GM23338 (cell line): ENCODE results near the gene CSDE1. TPM values are rescaled to one million over a fixed set of nuclear protein-coding genes. Genes with fewer than 3 reads are reported as not detected.

Experiments used
- ATAC-seq: fragments of 200-7000 bp; cut with Tn5 transposase; 3 replicates; pipeline ENCODE4 v1.9.1; 2020
- DNase-seq: peaks from one replicate; pipeline ENCODE4 v3.0.0-alpha.2; 2015; ENCODE audit warnings: low spot score
- H2AFZ ChIP-seq: fragments of 200-600 bp; sonication (generic); 2 replicates; pipeline ENCODE4 v1.8.0; 2016; ENCODE audit warnings: antibody characterized with exemption, mild to moderate bottlenecking, moderate library complexity
- H3F3A ChIP-seq: fragments of 200-600 bp; sonication (generic); replicated peaks from 2 replicates; pipeline ENCODE4 v1.8.0; 2017; ENCODE audit warnings: antibody characterized with exemption, mixed run types, low read depth
- H3K27ac ChIP-seq: fragments of 200-600 bp; sonication (generic); 2 replicates; pipeline ENCODE4 v1.6.1; 2016; ENCODE audit warnings: low read depth
- H3K27me3 ChIP-seq: fragments of 200-600 bp; sonication (generic); 2 replicates; pipeline ENCODE4 v1.8.0; 2016; ENCODE audit warnings: mild to moderate bottlenecking, mixed run types, moderate library complexity; ENCODE audit not compliant: insufficient read depth
- H3K36me3 ChIP-seq: fragments of 200-600 bp; sonication (generic); 2 replicates; pipeline ENCODE4 v1.8.0; 2016; ENCODE audit warnings: mild to moderate bottlenecking; ENCODE audit not compliant: insufficient read depth
- H3K4me1 ChIP-seq: fragments of 200-600 bp; sonication (generic); 2 replicates; pipeline ENCODE4 v1.8.0; 2016; ENCODE audit warnings: mild to moderate bottlenecking, moderate library complexity; ENCODE audit not compliant: insufficient read depth
- H3K4me2 ChIP-seq: fragments of 200-600 bp; sonication (generic); 2 replicates; pipeline ENCODE4 v1.7.1; 2017; ENCODE audit warnings: mixed run types
- H3K4me3 ChIP-seq: fragments of 200-600 bp; sonication (generic); 2 replicates; pipeline ENCODE4 v1.6.1; 2016; ENCODE audit warnings: mixed run types
- H3K79me2 ChIP-seq: fragments of 200-600 bp; sonication (generic); replicated peaks from 2 replicates; pipeline ENCODE4 v1.8.0; 2017; ENCODE audit warnings: mild to moderate bottlenecking; ENCODE audit not compliant: insufficient read depth
- H3K9me2 ChIP-seq: fragments of 200-600 bp; sonication (generic); 2 replicates; pipeline ENCODE4 v1.8.0; 2017; ENCODE audit not compliant: insufficient read depth
- H4K20me1 ChIP-seq: fragments of 200-600 bp; sonication (generic); replicated peaks from 2 replicates; pipeline ENCODE4 v1.8.0; 2017; ENCODE audit warnings: mild to moderate bottlenecking; ENCODE audit not compliant: insufficient read depth
- H3K27ac Mint-ChIP-seq: 2 replicates; pipeline ENCODE4 v1.8.0; 2020; ENCODE audit warnings: inconsistent platforms, mild to moderate bottlenecking, moderate library complexity, mixed read lengths
- H3K27me3 Mint-ChIP-seq: 3 replicates; pipeline ENCODE4 v1.8.0; 2022; ENCODE audit warnings: low read depth, mild to moderate bottlenecking, moderate library complexity, mixed read lengths, inconsistent platforms; ENCODE audit not compliant: insufficient read depth, poor library complexity
- H3K36me3 Mint-ChIP-seq: 3 replicates; pipeline ENCODE4 v1.8.0; 2021; ENCODE audit warnings: low read depth, mild to moderate bottlenecking, inconsistent platforms, moderate library complexity, mixed read lengths
- H3K4me1 Mint-ChIP-seq: 3 replicates; pipeline ENCODE4 v1.8.0; 2020; ENCODE audit warnings: mild to moderate bottlenecking, inconsistent platforms, mixed read lengths
- H3K4me3 Mint-ChIP-seq: 3 replicates; pipeline ENCODE4 v1.8.0; 2021; ENCODE audit warnings: moderate library complexity, mild to moderate bottlenecking, inconsistent platforms, mixed read lengths
- H3K9me3 Mint-ChIP-seq: 3 replicates; pipeline ENCODE4 v1.8.0; 2020; ENCODE audit warnings: moderate library complexity, mild to moderate bottlenecking, inconsistent platforms, mixed read lengths
- CREB1 ChIP-seq: fragments of 250-450 bp; sonication (Bioruptor Pico); IDR thresholded peaks from 2 replicates; pipeline ENCODE4 v1.5.0; 2020; ENCODE audit warnings: low read depth, mild to moderate bottlenecking, moderate library complexity
- CTCF ChIP-seq, 2 experiments: fragments of 200-600 bp in 1 of 2; sonication (generic) in 1 of 2; conservative IDR thresholded peaks; 2 replicates each; pipeline versions ENCODE4 v1.5.1 to v1.6.1; 2016 to 2017; ENCODE audit warnings: antibody characterized with exemption in 2 of 2, low read depth in 2 of 2, mild to moderate bottlenecking in 2 of 2, moderate library complexity in 1 of 2
- ETS1 ChIP-seq: IDR thresholded peaks from 2 replicates; pipeline ENCODE4 v1.6.1; 2016; ENCODE audit warnings: antibody characterized with exemption
- EZH2 ChIP-seq: fragments of 200-600 bp; sonication (generic); IDR thresholded peaks from one replicate; pipeline ENCODE4 v1.8.0; 2017; ENCODE audit warnings: antibody characterized with exemption, mild to moderate bottlenecking, low read depth; ENCODE audit not compliant: unreplicated experiment
- EZH2phosphoT487 ChIP-seq: fragments of 200-600 bp; sonication (generic); IDR thresholded peaks from one replicate; pipeline ENCODE4 v1.8.1; 2018; ENCODE audit warnings: antibody characterized with exemption; ENCODE audit not compliant: unreplicated experiment
- POLR2AphosphoS5 ChIP-seq: IDR thresholded peaks from 2 replicates; pipeline ENCODE4 v1.6.1; 2016; ENCODE audit warnings: antibody characterized with exemption, low read depth
- REST ChIP-seq: IDR thresholded peaks from one replicate; pipeline ENCODE4 v1.6.1; 2018; ENCODE audit warnings: antibody characterized with exemption; ENCODE audit not compliant: unreplicated experiment
- ZNF114 ChIP-seq: fragments of 250-450 bp; sonication (Bioruptor Pico); IDR thresholded peaks from 2 replicates; pipeline ENCODE4 v1.5.0; 2020; ENCODE audit warnings: mild to moderate bottlenecking, moderate library complexity
- ZNF331 ChIP-seq: fragments of 250-450 bp; sonication (Bioruptor Pico); IDR thresholded peaks from 2 replicates; pipeline ENCODE4 v1.5.0; 2020; ENCODE audit warnings: low read depth, mild to moderate bottlenecking, moderate library complexity
- ZNF462 ChIP-seq: fragments of 250-450 bp; sonication (Bioruptor Pico); IDR thresholded peaks from 2 replicates; pipeline ENCODE4 v1.5.0; 2020; ENCODE audit warnings: mild to moderate bottlenecking, moderate library complexity
- polyA plus RNA-seq: library from polyadenylated mRNA; unstranded; fragments of >200 nt; fragmentation: Nextera tagmentation; extraction: Ambion mirVana; gene quantifications from 2 replicates; pipeline ENCODE4 v1.2.1, GENCODE V29; 2016
- total RNA-seq: library from RNA; depleted of rRNA; stranded (reverse); fragments of >200 nt; shearing (Covaris generic); gene quantifications from 2 replicates; pipeline ENCODE4 v1.2.3, GENCODE V29; 2014

CSDE1 gene
- total and polyA plus RNA-seq, 2 experiments from 2014 or later: 214 to 1,054 TPM

GRCh38 chr1:114735479-114735878 is 22.3 kb downstream of the CSDE1 start (continued):
- no peak for TF ChIP-seq ETS1
- TF ChIP-seq EZH2: no peak
- TF ChIP-seq ZNF114 (CRISPR knock-in tag): no peak
- no peak for TF ChIP-seq CTCF (conservative IDR thresholded peaks at IDR 0.05; ENCODE audit: low read depth in 2 of 2)
- no peak for TF ChIP-seq ZNF331 (CRISPR knock-in tag)
- TF ChIP-seq REST: no peak
- no peak for TF ChIP-seq POLR2AphosphoS5
- no peak for TF ChIP-seq EZH2phosphoT487

- H3K27ac Mint-ChIP-seq: no peak overlapping the region
- Histone ChIP-seq H3K36me3 (peaks cover 83% of the 10 kb centered on the region), H3K79me2 (peaks cover 58% of the 10 kb centered on the region), H3K27ac (no peak overlapping the region), H3K9me2 (no peaks in the 10 kb centered on the region), H3K27me3 (no peaks in the 10 kb centered on the region), H3F3A (no peaks in the 10 kb centered on the region), H3K4me2 (no peak overlapping the region), H3K4me1 (no peaks in the 10 kb centered on the region), H3K4me3 (no peak overlapping the region), H2AFZ (no peak overlapping the region), H4K20me1 (peaks cover 10% of the 10 kb centered on the region; the same call in 1 of the 2 replicates)
- ATAC-seq: no peak
- DNase-seq: no peak
- H3K9me3 Mint-ChIP-seq: no peaks in the 10 kb centered on the region
- H3K36me3 Mint-ChIP-seq: peaks cover 94% of the 10 kb centered on the region
- no peaks in the 10 kb centered on the region for H3K4me1 Mint-ChIP-seq
- no peak overlapping the region for H3K4me3 Mint-ChIP-seq
- no peaks in the 10 kb centered on the region for H3K27me3 Mint-ChIP-seq
- no peak for TF ChIP-seq POLR2AphosphoS5
- TF ChIP-seq EZH2phosphoT487: no peak
- no peak for TF ChIP-seq ZNF331 (CRISPR knock-in tag)
- TF ChIP-seq ZNF462 (CRISPR knock-in tag): no peak
- no peak for TF ChIP-seq EZH2
- TF ChIP-seq CREB1 (CRISPR knock-in tag): no peak
Observed at GRCh38 chr1:114729782-114730181, 28.0 kb downstream of the CSDE1 start.
